Stomach (tissue), 4 donors: ENCODE data around the gene SAMD14.

Source experiments
- CTCF ChIP-seq, 7 experiments: fragments of 450-650 bp in 4 of 7; fragments of 200-600 bp in 3 of 7; sonication (generic) in 3 of 7; IDR thresholded peaks; one replicate each; pipeline ENCODE4 v1.5.1; 2016 to 2019; ENCODE audit warnings: antibody characterized with exemption in 7 of 7, control low read depth in 2 of 7, mild to moderate bottlenecking in 1 of 7
- EP300 ChIP-seq: sonication (generic); formaldehyde crosslinking; IDR thresholded peaks from one replicate; pipeline ENCODE4 v1.6.1; 2017; ENCODE audit warnings: antibody characterized with exemption
- POLR2A ChIP-seq, 4 donors: fragments of 450-650 bp; IDR thresholded peaks; one replicate each; pipeline ENCODE4 v1.6.1; 2016; ENCODE audit warnings: antibody characterized with exemption in 4 of 4, control low read depth in 2 of 4, mild to moderate bottlenecking in 1 of 4, moderate library complexity in 1 of 4
- POLR2AphosphoS5 ChIP-seq, 3 donors: sonication (generic); formaldehyde crosslinking; IDR thresholded peaks; one replicate each; pipeline ENCODE4 v1.6.1; 2016; ENCODE audit warnings: antibody characterized with exemption in 3 of 3

- TF ChIP-seq CTCF (IDR thresholded peaks at IDR 0.05) (no peak), POLR2AphosphoS5 (IDR thresholded peaks at IDR 0.05) (no peak), POLR2A (IDR thresholded peaks at IDR 0.05) (no peak), EP300 (no peak)
Observed at GRCh38 chr17:50172130-50172529, 42.2 kb upstream of the SAMD14 start.
